ENCODE data around the gene ADGRA3. TPM values are rescaled to one million over a fixed set of nuclear protein-coding genes. Genes with fewer than 3 reads are reported as not detected.
"Not testable (repeated sequence)": the region's sequence is repeated elsewhere in the genome, so short reads cannot be mapped to it uniquely, and the experiment has no call there.

ADGRA3 gene
- total and polyA plus RNA-seq, 7 experiments from 2014 or later = 0.60 to 5.2 (median 4.3) TPM

DNA sequence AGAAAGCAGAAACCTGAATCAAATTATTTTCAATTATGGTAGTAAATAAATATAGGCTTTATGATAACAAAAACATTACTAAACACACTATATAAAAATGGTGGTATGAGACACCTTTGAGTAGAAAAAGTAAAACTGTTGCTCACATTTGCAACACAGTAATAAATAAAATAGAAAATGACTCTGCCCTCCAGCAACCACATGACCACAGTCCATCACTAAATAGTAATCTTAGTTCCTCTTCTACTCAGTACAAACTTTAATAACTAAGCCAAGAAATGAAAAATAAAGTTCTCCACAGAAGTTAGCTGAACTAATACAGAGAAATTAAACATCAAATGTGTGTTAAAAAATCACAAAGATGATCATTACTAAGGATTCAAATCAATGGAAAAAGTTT lies 108.5 kb downstream of the ADGRA3 start:
- CTCF ChIA-PET = interaction anchor here (7.0 kb wide), 1 partner anchor 284 kb away, joined by 55 read pairs; the partner anchor contains the start of gene GBA3
- no peak for ATAC-seq
- intact Hi-C loops (cut with micrococcal nuclease) = no loop called here

DNA sequence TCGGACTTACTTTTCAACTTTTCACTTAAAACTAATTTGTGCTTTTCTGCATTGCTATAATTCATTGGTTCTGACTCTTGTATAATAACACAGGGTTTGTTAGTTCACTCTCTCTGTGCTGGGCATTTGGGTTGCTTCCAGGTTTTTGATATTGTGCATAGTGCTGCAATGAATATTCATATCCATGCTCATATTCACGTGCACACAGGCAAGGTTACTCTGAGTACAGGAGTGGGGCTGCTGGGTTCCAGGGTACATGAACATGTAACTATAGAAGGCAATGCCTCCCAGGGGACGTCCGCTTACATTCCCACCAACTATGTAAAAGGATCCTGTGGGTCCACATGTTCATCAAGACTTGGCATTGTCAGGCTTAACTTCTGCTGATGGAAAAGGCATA lies 117.2 kb downstream of the ADGRA3 start:
- Mint-ChIP-seq H3K9me3 (peaks cover 0 to 4% (median 0%) of the 10 kb centered on the region in 11 donors), H3K27me3 (no peaks in the 10 kb centered on the region), H3K4me1 (no peaks in the 10 kb centered on the region), H3K4me3 (no peak overlapping the region), H3K36me3 (peaks cover 7 to 36% (median 15%) of the 10 kb centered on the region in 5 donors), H3K27ac (no peak overlapping the region)
- ATAC-seq = no peak
- Histone ChIP-seq H3K36me3 (ENCODE audit: control insufficient read depth in 2 of 3, insufficient read depth in 3 of 3, low read length in 3 of 3) (no peaks in the 10 kb centered on the region), H3K9me3 (ENCODE audit: control insufficient read depth in 2 of 3, low read length in 3 of 3) (no peaks in the 10 kb centered on the region), H3K4me3 (ENCODE audit: low read length) (no peak overlapping the region), H3K27me3 (ENCODE audit: control insufficient read depth in 2 of 2, insufficient read depth in 2 of 2, low read length in 2 of 2) (no peaks in the 10 kb centered on the region), H3K27ac (ENCODE audit: low read depth, low read length) (no peak overlapping the region), H3K4me1 (ENCODE audit: control insufficient read depth in 2 of 2, insufficient read depth in 2 of 2, low read length in 2 of 2) (no peaks in the 10 kb centered on the region)
- ChIA-PET POLR2A (no interaction called here), CTCF (no interaction called here)
- intact Hi-C loops (cut with micrococcal nuclease) = no loop called here
- no peak for DNase-seq

More for the DNA sequence above, 108.5 kb downstream of the ADGRA3 start:
- POLR2A ChIA-PET = no interaction called here
- Histone ChIP-seq H3K4me1 (ENCODE audit: control insufficient read depth in 2 of 2, insufficient read depth in 2 of 2, low read length in 2 of 2) (no peaks in the 10 kb centered on the region), H3K9me3 (ENCODE audit: control insufficient read depth in 2 of 3, low read length in 3 of 3) (no peaks in the 10 kb centered on the region), H3K27me3 (ENCODE audit: control insufficient read depth in 2 of 2, insufficient read depth in 2 of 2, low read length in 2 of 2) (no peaks in the 10 kb centered on the region), H3K4me3 (ENCODE audit: low read length) (no peak overlapping the region), H3K36me3 (ENCODE audit: control insufficient read depth in 2 of 3, insufficient read depth in 3 of 3, low read length in 3 of 3) (no peaks in the 10 kb centered on the region), H3K27ac (ENCODE audit: low read depth, low read length) (no peak overlapping the region)
- no peak overlapping the region for H3K27ac Mint-ChIP-seq
- H3K36me3 Mint-ChIP-seq = peaks cover 0 to 20% (median 5%) of the 10 kb centered on the region in 5 donors
- H3K4me3 Mint-ChIP-seq = no peak overlapping the region
- H3K4me1 Mint-ChIP-seq = no peaks in the 10 kb centered on the region
- no peak for DNase-seq
- H3K27me3 Mint-ChIP-seq = no peaks in the 10 kb centered on the region
- peaks cover 0 to 2% (median 0%) of the 10 kb centered on the region in 11 donors for H3K9me3 Mint-ChIP-seq

DNA sequence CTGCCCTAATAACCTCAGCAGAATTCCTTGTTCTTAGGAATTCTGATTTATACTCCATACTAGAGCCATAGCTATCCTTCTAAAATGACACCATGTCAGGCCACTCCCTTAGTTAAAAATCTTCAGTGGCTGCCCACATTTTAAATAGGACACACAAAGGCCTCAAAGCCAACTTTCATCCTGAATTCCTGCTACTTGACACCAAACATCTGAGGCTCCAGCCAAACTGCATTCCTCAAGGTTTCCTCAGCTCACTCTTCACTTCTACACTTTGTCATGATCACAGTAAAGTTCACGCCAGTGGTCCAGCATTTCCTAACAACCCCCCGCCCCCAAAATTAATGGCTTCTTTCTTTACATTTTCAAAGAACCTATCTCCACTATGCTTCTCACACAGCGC lies 124.3 kb downstream of the ADGRA3 start:
- no peak overlapping the region for H3K27ac ChIP-seq (ENCODE audit: low read depth, low read length)
- H3K4me3 ChIP-seq (ENCODE audit: low read length) = no peak overlapping the region
- H3K36me3 ChIP-seq (ENCODE audit: control insufficient read depth in 2 of 3, insufficient read depth in 3 of 3, low read length in 3 of 3) = no peaks in the 10 kb centered on the region
- H3K4me1 ChIP-seq (ENCODE audit: control insufficient read depth in 2 of 2, insufficient read depth in 2 of 2, low read length in 2 of 2) = no peaks in the 10 kb centered on the region
- ChIA-PET CTCF (no interaction called here), POLR2A (no interaction called here)
- H3K4me1 Mint-ChIP-seq = no peaks in the 10 kb centered on the region
- no peaks in the 10 kb centered on the region for H3K9me3 ChIP-seq (ENCODE audit: control insufficient read depth in 2 of 3, low read length in 3 of 3)
- no peak overlapping the region for H3K4me3 Mint-ChIP-seq
- intact Hi-C loops (cut with micrococcal nuclease) = no loop called here
- peaks cover 0 to 13% (median 4%) of the 10 kb centered on the region in 5 donors for H3K36me3 Mint-ChIP-seq
- DNase-seq = no peak
- no peak overlapping the region for H3K27ac Mint-ChIP-seq
- no peaks in the 10 kb centered on the region for H3K27me3 Mint-ChIP-seq
- no peaks in the 10 kb centered on the region for H3K27me3 ChIP-seq (ENCODE audit: control insufficient read depth in 2 of 2, insufficient read depth in 2 of 2, low read length in 2 of 2)
- H3K9me3 Mint-ChIP-seq = no peaks in the 10 kb centered on the region
- ATAC-seq = no peak

DNA sequence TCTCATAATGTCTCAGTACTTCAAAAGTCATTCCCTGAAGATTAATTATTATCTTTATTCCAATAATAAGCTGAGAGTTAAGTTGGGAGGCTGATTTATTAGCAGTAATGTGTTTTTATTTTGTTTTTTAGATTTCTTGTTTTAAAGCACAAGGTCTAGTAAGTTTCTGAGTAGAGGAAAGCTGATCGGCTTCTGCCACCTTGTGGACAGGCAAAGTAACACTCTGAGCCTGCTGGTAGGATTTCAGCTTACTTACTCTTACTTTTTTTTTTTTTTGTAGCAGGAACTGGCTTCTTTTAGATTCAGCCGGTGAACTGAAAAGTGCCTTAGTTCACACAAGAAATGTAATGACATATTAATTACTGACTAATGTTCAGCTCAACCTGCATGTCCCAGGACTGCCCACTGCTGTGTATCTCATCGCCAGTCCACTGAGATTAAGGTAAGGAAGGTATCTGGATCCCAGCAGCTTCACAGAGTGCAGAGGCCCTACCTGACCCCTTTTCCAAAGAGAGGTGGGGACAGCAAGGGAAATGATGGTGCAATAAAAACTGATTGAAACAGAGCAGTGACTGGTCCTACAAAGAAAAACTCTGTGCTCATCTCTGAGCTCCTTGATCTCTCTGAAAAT lies 126.5 kb downstream of the ADGRA3 start:
- H3K9me3 Mint-ChIP-seq = no peaks in the 10 kb centered on the region
- no peak overlapping the region for H3K4me3 ChIP-seq (ENCODE audit: low read length)
- no peaks in the 10 kb centered on the region for H3K27me3 Mint-ChIP-seq
- no peak overlapping the region for H3K27ac ChIP-seq (ENCODE audit: low read depth, low read length)
- ATAC-seq = peak; percentile 55
- no peaks in the 10 kb centered on the region for H3K36me3 ChIP-seq (ENCODE audit: control insufficient read depth in 2 of 3, insufficient read depth in 3 of 3, low read length in 3 of 3)
- H3K4me3 Mint-ChIP-seq = no peak overlapping the region
- H3K9me3 ChIP-seq (ENCODE audit: control insufficient read depth in 2 of 3, low read length in 3 of 3) = no peaks in the 10 kb centered on the region
- H3K36me3 Mint-ChIP-seq = peaks cover 0 to 18% (median 12%) of the 10 kb centered on the region in 5 donors
- no peaks in the 10 kb centered on the region for H3K4me1 ChIP-seq (ENCODE audit: control insufficient read depth in 2 of 2, insufficient read depth in 2 of 2, low read length in 2 of 2)
- ChIA-PET CTCF (interaction anchor here (0.6 to 2.7 kb wide), 10 partner anchors 14 to 609 kb away, joined by 3 to 16 read pairs (median 3); no protein-coding TSS in a partner anchor), POLR2A (no interaction called here)
- intact Hi-C loops (cut with micrococcal nuclease) = loop anchor here (1.0 to 2.0 kb wide), 4 partner anchors 152 to 600 kb away; no protein-coding TSS in a partner anchor
- DNase-seq = peak in 7 of 9 donors; percentile 24 to 58 (median 44)
- no peaks in the 10 kb centered on the region for H3K27me3 ChIP-seq (ENCODE audit: control insufficient read depth in 2 of 2, insufficient read depth in 2 of 2, low read length in 2 of 2)
- peak overlapping the region in 1 of 9 donors; percentile 7 for H3K27ac Mint-ChIP-seq
- H3K4me1 Mint-ChIP-seq = peaks cover 0 to 4% (median 0%) of the 10 kb centered on the region in 7 donors

DNA sequence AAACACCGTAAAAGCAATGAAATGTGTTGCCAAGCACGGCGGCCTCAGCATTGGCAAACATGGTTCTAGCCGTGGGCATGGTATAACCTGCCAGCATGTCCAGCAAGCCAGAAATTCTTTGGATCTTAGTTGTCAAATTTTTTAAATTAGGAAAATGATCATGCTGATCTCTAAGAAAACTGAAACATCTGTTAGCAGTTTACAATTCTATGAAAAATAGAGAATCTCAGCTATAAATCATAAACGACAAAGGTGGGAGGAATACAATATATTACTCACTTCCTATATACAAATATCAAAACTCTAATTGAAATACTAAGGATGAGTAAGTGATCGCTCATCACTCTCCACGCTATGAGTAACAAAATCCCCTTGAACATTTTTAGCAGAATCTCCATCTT lies 130.3 kb downstream of the ADGRA3 start:
- ChIA-PET POLR2A (no interaction called here), CTCF (no interaction called here)
- no peak for ATAC-seq
- no peaks in the 10 kb centered on the region for H3K9me3 ChIP-seq (ENCODE audit: control insufficient read depth in 2 of 3, low read length in 3 of 3)
- no peak for DNase-seq
- no peak overlapping the region for H3K4me3 ChIP-seq (ENCODE audit: low read length)
- Mint-ChIP-seq H3K4me3 (no peak overlapping the region), H3K36me3 (peaks cover 0 to 21% (median 12%) of the 10 kb centered on the region in 5 donors), H3K27me3 (peaks cover 0 to 5% (median 0%) of the 10 kb centered on the region in 5 donors), H3K4me1 (peaks cover 0 to 4% (median 0%) of the 10 kb centered on the region in 7 donors), H3K9me3 (peaks cover 0 to 2% (median 0%) of the 10 kb centered on the region in 11 donors), H3K27ac (no peak overlapping the region)
- intact Hi-C loops (cut with micrococcal nuclease) = no loop called here
- H3K27me3 ChIP-seq (ENCODE audit: control insufficient read depth in 2 of 2, insufficient read depth in 2 of 2, low read length in 2 of 2) = no peaks in the 10 kb centered on the region
- no peak overlapping the region for H3K27ac ChIP-seq (ENCODE audit: low read depth, low read length)
- no peaks in the 10 kb centered on the region for H3K36me3 ChIP-seq (ENCODE audit: control insufficient read depth in 2 of 3, insufficient read depth in 3 of 3, low read length in 3 of 3)
- no peaks in the 10 kb centered on the region for H3K4me1 ChIP-seq (ENCODE audit: control insufficient read depth in 2 of 2, insufficient read depth in 2 of 2, low read length in 2 of 2)

DNA sequence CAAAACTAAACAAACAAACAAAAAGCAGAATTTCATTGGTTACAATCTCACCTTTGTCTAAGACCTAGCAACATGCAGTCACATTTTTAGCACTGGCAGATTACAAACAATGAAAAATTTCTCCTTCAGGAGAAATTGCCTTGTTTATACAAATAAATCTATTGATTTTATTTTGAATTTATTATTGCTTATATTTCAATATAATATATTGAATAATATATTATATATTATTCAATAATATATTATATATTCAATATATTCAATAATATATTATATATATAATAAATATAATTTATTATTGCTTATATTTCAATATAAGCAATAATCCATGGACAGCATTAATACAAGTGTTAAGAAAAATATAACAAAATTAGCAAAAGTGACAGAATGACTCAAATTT lies 131.7 kb downstream of the ADGRA3 start:
- H3K9me3 ChIP-seq (ENCODE audit: control insufficient read depth in 2 of 3, low read length in 3 of 3) = no peaks in the 10 kb centered on the region
- no peak overlapping the region for H3K27ac ChIP-seq (ENCODE audit: low read depth, low read length)
- H3K27me3 ChIP-seq (ENCODE audit: control insufficient read depth in 2 of 2, insufficient read depth in 2 of 2, low read length in 2 of 2) = no peaks in the 10 kb centered on the region
- Mint-ChIP-seq H3K9me3 (peaks cover 0 to 6% (median 2%) of the 10 kb centered on the region in 11 donors), H3K36me3 (peaks cover 0 to 21% (median 12%) of the 10 kb centered on the region in 5 donors), H3K27me3 (peaks cover 0 to 5% (median 0%) of the 10 kb centered on the region in 5 donors), H3K27ac (no peak overlapping the region), H3K4me3 (no peak overlapping the region), H3K4me1 (peaks cover 0 to 4% (median 0%) of the 10 kb centered on the region in 7 donors)
- H3K36me3 ChIP-seq (ENCODE audit: control insufficient read depth in 2 of 3, insufficient read depth in 3 of 3, low read length in 3 of 3) = no peaks in the 10 kb centered on the region
- ATAC-seq = no peak
- intact Hi-C loops (cut with micrococcal nuclease) = no loop called here
- H3K4me1 ChIP-seq (ENCODE audit: control insufficient read depth in 2 of 2, insufficient read depth in 2 of 2, low read length in 2 of 2) = no peaks in the 10 kb centered on the region
- POLR2A ChIA-PET = interaction anchor here (0.6 kb wide), 1 partner anchor 9 kb away, joined by 4 read pairs; no protein-coding TSS in a partner anchor
- no peak for DNase-seq
- CTCF ChIA-PET = no interaction called here
- H3K4me3 ChIP-seq (ENCODE audit: low read length) = no peak overlapping the region

DNA sequence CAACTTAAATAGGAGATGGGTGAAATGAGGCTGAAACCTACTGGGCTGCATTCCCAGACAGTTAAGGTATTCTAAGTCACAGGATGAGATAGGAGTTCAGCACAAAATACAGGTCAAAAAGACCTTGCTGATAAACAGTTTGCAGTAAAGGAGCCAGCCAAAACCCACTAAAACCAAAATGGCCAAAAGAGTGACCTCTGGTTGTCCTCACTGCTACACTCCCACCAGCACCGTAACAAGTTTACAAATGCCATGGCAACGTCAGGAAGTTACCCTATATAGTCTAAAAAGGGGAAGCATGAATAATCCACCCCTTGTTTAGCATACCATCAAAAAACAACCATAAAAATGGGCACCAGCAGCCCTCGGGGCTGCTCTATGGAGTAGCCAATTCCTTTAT lies 133.7 kb downstream of the ADGRA3 start:
- H3K4me3 Mint-ChIP-seq, POLR2A ChIA-PET: not testable (repeated sequence)

More for the DNA sequence above, 133.7 kb downstream of the ADGRA3 start:
- H3K4me1 Mint-ChIP-seq; H3K27ac Mint-ChIP-seq; H3K36me3 ChIP-seq (ENCODE audit: control insufficient read depth in 2 of 3, insufficient read depth in 3 of 3, low read length in 3 of 3); H3K27me3 ChIP-seq (ENCODE audit: control insufficient read depth in 2 of 2, insufficient read depth in 2 of 2, low read length in 2 of 2); CTCF ChIA-PET; ATAC-seq; H3K4me1 ChIP-seq (ENCODE audit: control insufficient read depth in 2 of 2, insufficient read depth in 2 of 2, low read length in 2 of 2); H3K27ac ChIP-seq (ENCODE audit: low read depth, low read length); DNase-seq; intact Hi-C loops (cut with micrococcal nuclease); H3K9me3 ChIP-seq (ENCODE audit: control insufficient read depth in 2 of 3, low read length in 3 of 3); H3K4me3 ChIP-seq (ENCODE audit: low read length); H3K27me3 Mint-ChIP-seq: not testable (repeated sequence)
- Mint-ChIP-seq H3K9me3 (peaks cover 0 to 24% (median 6%) of the 10 kb centered on the region in 11 donors), H3K36me3 (peaks cover 1 to 13% (median 8%) of the 10 kb centered on the region in 5 donors)
